Measurements from ENCODE around the gene GREB1L. TPM values are rescaled to one million over a fixed set of nuclear protein-coding genes. Genes with fewer than 3 reads are reported as not detected.

GREB1L gene
- total and polyA plus RNA-seq, 10 of the 15 experiments (the other 5 are each of a cell fraction or from before 2014, with no cell fraction given), result under 0.01 to 0.11 (median 0.03) TPM; not detected in 1

DNA sequence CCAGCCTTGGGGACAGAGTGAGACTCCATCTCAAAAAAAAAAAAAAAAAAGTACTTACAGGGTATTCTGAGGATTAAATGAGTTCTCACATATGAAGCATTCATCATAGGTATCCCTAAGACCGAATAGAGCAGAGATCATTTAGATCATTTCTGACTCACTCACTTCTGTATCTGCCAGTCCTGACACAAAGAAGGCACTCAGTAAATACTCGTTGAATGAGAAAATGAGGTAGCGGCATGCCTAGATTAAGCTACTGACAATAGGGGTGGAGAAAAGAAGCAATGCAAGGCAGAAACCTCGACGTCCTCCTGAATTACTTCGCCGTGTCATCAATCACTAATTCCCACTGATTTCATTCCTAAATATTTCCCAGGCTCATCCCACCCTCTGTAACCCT lies 103.8 kb downstream of the GREB1L start:
- no TSS peak for BruUV-seq (replicated peaks)
- FAIRE-seq, result no peak
- POLR2A ChIA-PET, result no interaction called here
- H3K9me3 ChIP-seq (replicated peaks; ENCODE audit: control insufficient read depth, insufficient read depth, low read length), result no peaks in the 10 kb centered on the region
- no peak overlapping the region for H2AFZ ChIP-seq (ENCODE audit: control insufficient read depth, low read depth, low read length)
- 39% methylated on average over 7 of the region's 7 CpGs for WGBS (ENCODE audit: insufficient coverage, insufficient replicate concordance, low lambda C conversion rate, missing lambda C conversion rate)
- DNase-seq (ENCODE audit: low read depth, low spot score), result no peak
- RAD21 ChIA-PET (ENCODE audit: unreplicated experiment), result no interaction called here
- H3K27ac ChIP-seq (ENCODE audit: control insufficient read depth, insufficient read depth), result no peak overlapping the region
- no peak overlapping the region for H3K4me3 ChIP-seq
- H3K4me2 ChIP-seq (ENCODE audit: control insufficient read depth, insufficient read depth), result no peak overlapping the region
- no peak overlapping the region for H3K9ac ChIP-seq (ENCODE audit: control insufficient read depth, insufficient read depth, low read length)
- H3K27me3 ChIP-seq (replicated peaks in 1 of 2; ENCODE audit: control insufficient read depth in 2 of 2, insufficient read depth in 2 of 2, low read length in 1 of 2), result no peaks in the 10 kb centered on the region; a peak in 1 of 4 replicates
- TF ChIP-seq, protein P1, sequence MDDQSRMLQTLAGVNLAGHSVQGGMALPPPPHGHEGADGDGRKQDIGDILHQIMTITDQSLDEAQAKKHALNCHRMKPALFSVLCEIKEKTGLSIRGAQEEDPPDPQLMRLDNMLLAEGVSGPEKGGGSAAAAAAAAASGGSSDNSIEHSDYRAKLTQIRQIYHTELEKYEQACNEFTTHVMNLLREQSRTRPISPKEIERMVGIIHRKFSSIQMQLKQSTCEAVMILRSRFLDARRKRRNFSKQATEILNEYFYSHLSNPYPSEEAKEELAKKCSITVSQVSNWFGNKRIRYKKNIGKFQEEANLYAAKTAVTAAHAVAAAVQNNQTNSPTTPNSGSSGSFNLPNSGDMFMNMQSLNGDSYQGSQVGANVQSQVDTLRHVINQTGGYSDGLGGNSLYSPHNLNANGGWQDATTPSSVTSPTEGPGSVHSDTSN (IDR thresholded peaks at IDR 0.05; ENCODE audit: insufficient replicate concordance, low read depth, low read length), result no peak
- no peak for TF ChIP-seq NFIC (IDR thresholded peaks at IDR 0.05; ENCODE audit: low read depth, low read length)
- no peak for TF ChIP-seq JUND (IDR thresholded peaks at IDR 0.05; ENCODE audit: low read depth, low read length)
- no peak for ATAC-seq
- CTCF ChIA-PET, result no interaction called here
- intact Hi-C loops (cut with micrococcal nuclease; ENCODE audit: unreplicated experiment), result no loop called here
- SMC1A ChIA-PET (ENCODE audit: uncharacterized antibody, unreplicated experiment), result interaction anchor here (0.6 kb wide), 1 partner anchor 98 kb away, joined by 3 read pairs; no protein-coding TSS in a partner anchor
- no peaks in the 10 kb centered on the region for H3K36me3 ChIP-seq (ENCODE audit: control insufficient read depth in 2 of 2, insufficient read depth in 2 of 2, low read length in 1 of 2)
- no peaks in the 10 kb centered on the region for H4K20me1 ChIP-seq (ENCODE audit: control insufficient read depth, insufficient read depth)
- no peaks in the 10 kb centered on the region for H3K4me1 ChIP-seq (ENCODE audit: control insufficient read depth, insufficient read depth, low read length)
- no peaks in the 10 kb centered on the region for H3K79me2 ChIP-seq (ENCODE audit: control insufficient read depth, insufficient read depth, low read length)
- in situ Hi-C loops (cut with MboI), result no loop called here

GRCh38 chr18:21359746-21360145 lies 117.7 kb downstream of the GREB1L start:
- in situ Hi-C loops (cut with MboI) (no loop called here), intact Hi-C loops (cut with micrococcal nuclease; ENCODE audit: unreplicated experiment) (no loop called here)
- H3K9ac ChIP-seq (ENCODE audit: control insufficient read depth, insufficient read depth, low read length), result no peak overlapping the region
- FAIRE-seq (no peak), ATAC-seq (no peak), DNase-seq (ENCODE audit: low read depth, low spot score) (no peak)
- no peaks in the 10 kb centered on the region for H3K36me3 ChIP-seq (ENCODE audit: control insufficient read depth in 2 of 2, insufficient read depth in 2 of 2, low read length in 1 of 2)
- ChIA-PET SMC1A (ENCODE audit: uncharacterized antibody, unreplicated experiment) (no interaction called here), POLR2A (no interaction called here), CTCF (no interaction called here), RAD21 (ENCODE audit: unreplicated experiment) (no interaction called here)
- no peaks in the 10 kb centered on the region for H3K79me2 ChIP-seq (ENCODE audit: control insufficient read depth, insufficient read depth, low read length)
- no peak overlapping the region for H3K4me2 ChIP-seq (ENCODE audit: control insufficient read depth, insufficient read depth)
- H3K27ac ChIP-seq (ENCODE audit: control insufficient read depth, insufficient read depth), result no peak overlapping the region
- H4K20me1 ChIP-seq (ENCODE audit: control insufficient read depth, insufficient read depth), result no peaks in the 10 kb centered on the region
- no TSS peak for BruUV-seq (replicated peaks)
- H3K4me1 ChIP-seq (ENCODE audit: control insufficient read depth, insufficient read depth, low read length), result no peaks in the 10 kb centered on the region
- no peak overlapping the region for H2AFZ ChIP-seq (ENCODE audit: control insufficient read depth, low read depth, low read length)
- H3K4me3 ChIP-seq, result no peak overlapping the region
- H3K9me3 ChIP-seq (replicated peaks; ENCODE audit: control insufficient read depth, insufficient read depth, low read length), result no peaks in the 10 kb centered on the region
- H3K27me3 ChIP-seq (replicated peaks in 1 of 2; ENCODE audit: control insufficient read depth in 2 of 2, insufficient read depth in 2 of 2, low read length in 1 of 2), result no peaks in the 10 kb centered on the region
- TF ChIP-seq MTA2 (IDR thresholded peaks at IDR 0.05; ENCODE audit: low read depth) (no peak), ZNF622 (IDR thresholded peaks at IDR 0.05) (no peak), PKNOX1 (IDR thresholded peaks at IDR 0.05) (no peak), POLR2AphosphoS5 (IDR thresholded peaks at IDR 0.05; ENCODE audit: low read length) (no peak), KDM1A (IDR thresholded peaks at IDR 0.05; ENCODE audit: borderline replicate concordance) (no peak), ETV6 (conservative IDR thresholded peaks at IDR 0.05 in 1 of 2, IDR thresholded peaks at IDR 0.05 in 1 of 2; ENCODE audit: borderline replicate concordance in 1 of 2, low read depth in 1 of 2) (no peak), FOS (IDR thresholded peaks at IDR 0.05; ENCODE audit: borderline replicate concordance, extremely low read depth, insufficient read length) (no peak), CHD4 (IDR thresholded peaks at IDR 0.05) (no peak), SMC3 (IDR thresholded peaks at IDR 0.05; ENCODE audit: borderline replicate concordance, low read length) (no peak), RB1 (IDR thresholded peaks at IDR 0.05; ENCODE audit: borderline replicate concordance) (no peak), IRF4 (IDR thresholded peaks at IDR 0.05; ENCODE audit: low read depth, low read length) (no peak), TBL1XR1 (IDR thresholded peaks at IDR 0.05; ENCODE audit: low read depth, low read length) (no peak), RUNX3 (IDR thresholded peaks at IDR 0.05; ENCODE audit: low read length) (no peak), BHLHE40 (IDR thresholded peaks at IDR 0.05; ENCODE audit: borderline replicate concordance in 1 of 2, low read depth in 2 of 2, low read length in 1 of 2) (no peak), PAX5 (IDR thresholded peaks at IDR 0.05; ENCODE audit: borderline replicate concordance, low read depth, low read length) (no peak)
- TF ChIP-seq, protein P2, sequence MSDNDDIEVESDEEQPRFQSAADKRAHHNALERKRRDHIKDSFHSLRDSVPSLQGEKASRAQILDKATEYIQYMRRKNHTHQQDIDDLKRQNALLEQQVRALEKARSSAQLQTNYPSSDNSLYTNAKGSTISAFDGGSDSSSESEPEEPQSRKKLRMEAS (IDR thresholded peaks at IDR 0.05; ENCODE audit: low read depth, low read length), result no peak

All from GM12878 (cell line).